ENCODE data around the gene ESPL1. TPM values are rescaled to one million over a fixed set of nuclear protein-coding genes. Genes with fewer than 3 reads are reported as not detected.

The ESPL1 gene
- total RNA-seq, 1 donor from 2014 or later, result 1.2 TPM

GRCh38 chr12:53229454-53229853, 38.6 kb upstream of the ESPL1 start:
- DNase-seq (ENCODE audit: low spot score), result no peak
- intact Hi-C loops (cut with DNase I), result no loop called here

DNA sequence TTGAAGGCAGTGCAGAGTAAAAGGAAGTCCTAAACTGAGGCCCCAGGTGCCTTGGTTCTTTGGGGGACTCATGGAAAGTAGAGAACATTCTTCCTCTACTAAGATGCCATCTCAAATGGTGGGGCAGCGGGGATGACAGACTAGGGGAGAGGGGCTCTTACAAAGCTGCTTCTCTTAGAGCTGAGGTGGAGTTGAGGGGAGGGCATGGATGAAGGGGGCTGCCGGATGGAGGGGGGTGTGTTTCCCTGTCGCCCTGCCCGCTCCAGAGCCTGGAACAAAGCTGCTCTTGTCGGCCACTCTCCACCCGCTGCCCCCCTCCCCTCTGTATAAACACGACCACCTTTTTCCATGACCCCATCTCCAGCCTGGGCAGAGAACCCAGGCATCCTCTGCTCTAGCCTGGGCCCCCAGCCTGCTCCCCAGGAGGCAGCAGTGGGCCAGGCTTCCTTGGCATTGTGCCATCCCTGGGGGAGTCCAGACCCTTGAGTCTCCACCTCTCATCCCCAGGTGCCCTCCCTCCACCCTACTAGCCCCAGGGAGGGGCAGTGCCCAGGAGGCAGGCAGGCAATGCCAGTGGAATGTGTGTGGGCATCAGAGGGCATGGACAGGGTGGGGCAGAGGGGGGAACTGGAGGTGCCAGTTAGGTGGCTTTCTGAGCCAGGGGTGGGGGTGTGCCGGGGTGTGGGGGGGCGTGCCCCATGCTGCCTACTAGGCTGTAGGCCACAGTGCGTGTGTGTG, 37.8 kb upstream of the ESPL1 start:
- intact Hi-C loops (cut with DNase I), result no loop called here
- DNase-seq (ENCODE audit: low spot score) (no peak), ATAC-seq (no peak)

More at GRCh38 chr12:53229454-53229853, 38.6 kb upstream of the ESPL1 start:
- no peak for ATAC-seq

DNA sequence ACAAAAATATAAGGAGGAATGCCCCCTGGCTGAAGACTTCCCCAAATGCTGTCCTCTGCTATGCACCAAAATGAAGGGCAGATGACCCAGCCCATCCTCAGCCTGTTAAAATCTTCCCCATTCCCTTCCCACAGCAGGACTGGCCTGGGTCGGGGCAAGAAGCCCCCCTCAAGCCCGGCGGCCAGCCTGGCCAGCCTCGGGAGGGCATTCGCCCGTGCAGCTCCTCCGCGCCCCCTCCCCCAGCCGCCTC, 36.5 kb upstream of the ESPL1 start:
- intact Hi-C loops (cut with DNase I), result no loop called here
- DNase-seq (ENCODE audit: low spot score) (no peak), ATAC-seq (no peak)

DNA sequence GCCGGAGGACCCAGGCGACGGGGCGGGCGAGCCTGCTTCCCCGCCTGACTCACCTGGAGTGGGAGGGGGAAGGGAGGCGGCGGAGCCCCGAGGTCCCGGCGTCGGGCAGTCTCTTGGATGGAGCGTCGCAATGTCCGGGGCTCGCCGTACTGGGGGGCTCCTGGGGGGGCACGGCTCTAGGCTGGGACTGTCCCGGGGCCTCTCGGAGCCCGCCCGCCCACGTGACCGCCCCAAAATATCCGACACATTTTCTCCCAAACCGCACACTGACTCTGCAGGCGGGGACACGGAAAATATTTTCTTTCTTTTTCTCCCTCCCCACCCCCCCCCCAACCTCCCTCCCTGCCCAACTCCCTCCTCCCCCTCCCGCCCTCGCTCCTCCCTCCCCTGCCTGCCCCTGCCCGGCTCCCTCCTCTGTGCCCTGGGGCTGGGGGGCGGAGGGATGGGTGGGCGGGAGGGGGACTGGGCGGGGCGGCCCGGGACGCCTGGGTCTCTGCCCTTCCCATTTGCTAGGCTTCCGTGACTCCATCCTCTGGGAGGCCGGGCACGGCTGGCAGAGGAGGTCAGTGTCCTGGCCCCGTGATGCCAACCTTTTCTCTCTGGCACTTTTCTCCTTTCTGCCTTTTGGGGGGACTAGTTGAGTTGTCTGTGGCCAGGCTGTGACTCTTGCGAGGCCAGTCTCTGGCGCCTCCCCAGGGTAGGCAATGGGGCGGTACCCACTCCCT, 36.0 kb upstream of the ESPL1 start, which contains the start of gene RARG:
Gene RARG, minus strand, starts transcription at position 289 of the 725 bp plus-strand sequence. CDS start 4,664 bp downstream, outside the sequence.
- peak; percentile 82 for DNase-seq (ENCODE audit: low spot score)
- intact Hi-C loops (cut with DNase I), result no loop called here
- ATAC-seq, result peak; percentile 84

GRCh38 chr12:53232646-53233461, 35.2 kb upstream of the ESPL1 start:
- ATAC-seq (peak; percentile 82), DNase-seq (ENCODE audit: low spot score) (no peak)
- intact Hi-C loops (cut with DNase I), result no loop called here

GRCh38 chr12:53233671-53234121, 34.4 kb upstream of the ESPL1 start:
- no peak for DNase-seq (ENCODE audit: low spot score)
- intact Hi-C loops (cut with DNase I), result no loop called here
- no peak for ATAC-seq

- intact Hi-C loops (cut with DNase I), result no loop called here
- ATAC-seq (no peak), DNase-seq (ENCODE audit: low spot score) (no peak)
These were observed 33.7 kb upstream of the ESPL1 start for GRCh38 chr12:53234271-53234914.

- ATAC-seq, result no peak
- intact Hi-C loops (cut with DNase I), result no loop called here
These were observed 32.9 kb upstream of the ESPL1 start for GRCh38 chr12:53235164-53235563.

DNA sequence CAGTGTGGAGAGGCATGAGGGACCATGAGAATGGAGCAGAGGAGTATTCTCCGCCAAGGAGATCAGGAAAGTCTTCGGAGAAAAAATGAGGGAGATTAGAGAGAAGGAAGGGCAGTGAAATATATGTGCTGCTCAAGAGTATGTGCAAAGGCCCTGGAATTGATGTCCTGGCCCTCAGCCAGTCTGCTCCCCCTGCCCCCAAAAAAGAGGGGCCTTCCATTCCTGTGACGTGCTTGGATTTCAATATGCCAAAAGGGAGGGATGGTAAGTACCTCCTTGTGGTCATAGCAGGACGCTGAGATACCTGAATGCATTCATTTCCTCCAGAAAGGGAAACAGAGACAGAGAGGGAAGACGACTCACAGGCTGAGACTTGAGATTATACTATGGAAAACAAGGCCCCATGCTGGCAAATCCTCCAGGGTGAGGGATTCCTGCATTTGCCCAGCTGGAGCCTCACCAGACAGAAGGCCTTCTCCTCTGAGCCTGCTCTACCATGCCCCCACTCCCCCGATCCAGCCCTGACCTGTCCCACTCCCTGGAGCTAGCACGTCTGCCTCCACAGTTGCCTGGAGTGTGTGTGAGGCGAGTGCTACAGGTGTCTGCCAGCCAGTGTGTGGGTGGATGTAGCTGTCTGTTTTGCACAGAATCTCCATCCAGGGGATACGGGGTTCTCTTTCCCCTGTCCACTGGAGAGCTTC, 32.2 kb upstream of the ESPL1 start:
- ATAC-seq, result no peak
- DNase-seq (ENCODE audit: low spot score), result no peak
- intact Hi-C loops (cut with DNase I), result no loop called here

More at GRCh38 chr12:53235164-53235563, 32.9 kb upstream of the ESPL1 start:
- no peak for DNase-seq (ENCODE audit: low spot score)

DNA sequence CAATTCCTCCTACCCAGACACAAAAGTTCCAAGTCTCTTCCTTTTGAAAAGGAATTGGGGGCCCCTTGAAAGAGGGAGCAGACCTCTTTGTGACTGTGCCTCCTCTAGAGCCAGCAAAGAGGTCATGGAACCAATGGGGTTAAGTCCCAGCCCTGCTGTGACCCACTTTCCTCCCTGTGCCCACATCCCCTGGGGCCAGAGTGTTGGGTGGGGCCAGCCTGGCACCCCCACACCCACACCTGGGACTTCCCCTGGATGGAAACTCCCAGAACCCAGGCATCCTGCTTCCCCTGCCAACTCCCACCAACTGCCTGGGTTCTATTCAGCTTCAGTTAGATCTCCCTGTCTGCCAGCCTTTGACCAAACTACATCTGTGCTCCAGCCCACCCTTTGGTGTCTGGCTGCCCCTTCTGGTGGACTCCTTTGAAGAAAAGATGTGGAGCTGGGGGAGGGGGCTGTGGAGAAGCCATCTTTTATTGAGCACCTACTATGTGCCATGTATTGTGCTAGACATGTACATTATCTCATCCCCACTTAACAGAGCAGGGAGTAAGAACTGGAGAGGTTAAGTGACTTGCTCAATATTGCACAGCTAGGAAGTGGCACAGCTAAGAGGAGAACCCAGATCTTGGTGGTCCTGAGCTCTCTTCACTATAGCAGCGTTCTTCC, 31.5 kb upstream of the ESPL1 start:
- no peak for ATAC-seq
- DNase-seq (ENCODE audit: low spot score), result no peak
- intact Hi-C loops (cut with DNase I), result no loop called here

DNA sequence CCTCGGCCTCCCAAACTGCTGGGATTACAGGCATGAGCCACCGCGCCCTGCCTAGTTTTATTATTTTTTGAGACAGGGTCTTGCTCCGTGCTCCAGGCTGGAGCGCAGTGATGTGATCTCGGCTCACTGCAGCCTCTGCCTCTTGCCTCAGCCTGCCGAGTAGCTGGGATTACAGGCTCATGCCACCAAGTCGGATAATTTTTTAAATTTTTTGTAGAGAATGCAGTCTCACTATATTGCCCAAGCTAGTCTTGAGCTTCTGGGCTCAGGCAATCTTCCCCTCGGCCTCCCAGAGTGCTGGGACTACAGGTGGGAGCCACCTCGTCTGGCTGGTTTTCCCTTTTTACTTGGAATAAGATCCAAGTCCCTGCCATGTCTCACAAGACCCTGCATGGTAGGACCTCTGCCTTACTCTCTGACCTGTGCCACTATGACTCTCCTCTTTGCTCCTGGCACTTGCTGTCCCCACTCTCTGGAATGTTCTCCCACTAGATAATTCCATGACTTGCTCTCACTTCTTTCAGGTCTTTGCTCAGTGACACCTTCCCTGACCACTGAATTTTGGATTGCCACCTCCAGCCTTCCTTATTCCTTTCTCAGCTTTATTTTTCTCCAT, 28.3 kb upstream of the ESPL1 start:
- ATAC-seq, result no peak
- intact Hi-C loops (cut with DNase I), result no loop called here

DNA sequence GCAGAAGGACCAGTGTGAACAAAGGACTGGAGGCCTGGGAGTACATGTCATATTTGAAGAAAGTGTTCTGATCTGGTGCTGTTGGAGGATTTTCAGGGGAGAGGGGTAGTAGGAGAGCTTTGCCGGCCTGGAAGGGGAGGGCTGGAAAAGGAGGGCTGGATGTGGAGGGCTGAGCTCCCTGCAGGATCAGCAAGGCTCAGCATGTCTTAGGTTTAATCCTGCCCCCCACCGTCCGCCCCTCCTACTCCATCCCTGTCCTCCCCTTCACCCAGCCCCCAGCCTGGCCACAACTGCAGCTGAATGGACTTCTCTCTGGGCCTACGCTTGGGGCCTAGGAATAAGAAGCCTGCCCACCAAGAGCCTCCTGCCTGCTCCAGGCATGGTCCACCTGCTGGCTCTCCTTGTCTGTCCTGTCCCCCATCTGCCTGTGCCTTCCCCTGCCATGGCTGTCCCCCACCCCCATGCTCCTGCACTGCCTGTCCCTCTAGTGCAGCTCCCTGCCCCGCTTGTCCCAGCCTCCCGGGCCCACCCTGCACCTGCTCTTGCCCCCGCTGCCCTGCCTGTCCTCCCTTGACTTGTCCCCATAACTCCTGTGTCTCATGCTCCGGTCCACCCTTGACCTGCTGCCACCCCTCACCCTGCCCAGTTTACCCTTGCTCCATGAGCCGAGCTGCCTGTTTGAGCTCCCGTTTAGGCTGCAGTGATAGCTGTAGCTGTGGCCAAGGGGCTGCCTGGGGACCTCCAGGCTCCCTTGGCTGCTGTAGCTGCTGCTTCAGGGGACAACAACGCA, 26.3 kb upstream of the ESPL1 start:
- DNase-seq (ENCODE audit: low spot score) (no peak), ATAC-seq (peak; percentile 28)
- intact Hi-C loops (cut with DNase I), result no loop called here

More for the DNA sequence above, 28.3 kb upstream of the ESPL1 start:
- DNase-seq (ENCODE audit: low spot score), result no peak

- intact Hi-C loops (cut with DNase I), result no loop called here
- ATAC-seq (no peak), DNase-seq (ENCODE audit: low spot score) (no peak)
These were observed 23.8 kb upstream of the ESPL1 start for GRCh38 chr12:53244337-53244736.

- intact Hi-C loops (cut with DNase I), result no loop called here
- ATAC-seq (no peak), DNase-seq (ENCODE audit: low spot score) (no peak)
These were observed 22.8 kb upstream of the ESPL1 start for GRCh38 chr12:53245286-53245685.

DNA sequence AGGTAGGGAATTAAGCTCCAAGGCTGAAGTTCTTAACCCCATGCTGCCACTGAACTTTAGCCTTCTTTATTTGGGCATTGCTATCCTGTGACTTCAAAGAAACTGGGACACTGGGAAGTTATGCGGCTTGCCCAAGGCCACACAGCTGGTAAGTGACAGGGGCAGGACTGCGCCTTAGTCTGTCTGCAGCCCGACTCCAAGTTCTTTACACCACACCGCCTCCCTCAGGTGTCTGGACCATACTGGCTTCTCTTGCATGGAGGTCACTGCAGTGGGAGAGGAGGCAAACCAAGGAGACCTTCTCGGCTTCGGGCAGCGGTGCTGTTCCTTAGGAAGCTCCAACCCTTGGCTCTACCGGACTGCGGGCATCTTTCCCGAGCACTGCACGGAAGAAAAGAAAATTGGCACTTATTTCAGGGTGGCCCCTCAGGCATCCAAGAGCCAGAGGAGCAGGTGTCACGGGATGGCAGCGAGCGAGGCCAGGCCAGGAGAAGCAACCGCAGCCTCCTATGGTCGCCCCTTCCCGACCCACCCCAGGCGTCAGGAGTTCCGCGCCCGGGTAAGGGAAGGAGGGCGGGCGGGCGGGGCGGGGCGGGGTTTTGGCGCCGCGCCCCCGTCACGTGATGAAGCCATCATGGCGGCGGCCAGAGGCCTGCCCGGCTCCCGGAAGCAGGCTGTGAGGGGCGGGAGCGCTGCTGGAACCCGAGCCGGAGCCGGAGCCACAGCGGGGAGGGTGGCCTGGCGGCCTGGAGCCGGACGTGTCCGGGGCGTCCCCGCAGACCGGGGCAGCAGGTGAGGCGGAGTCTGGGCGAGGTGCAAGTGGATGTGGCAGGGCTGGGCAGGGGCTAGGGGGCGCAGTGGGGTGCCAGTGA, 16.4 kb upstream of the ESPL1 start:
- DNase-seq (ENCODE audit: low spot score), result peak; percentile 88
- ATAC-seq, result peak; percentile 92
- intact Hi-C loops (cut with DNase I), result loop anchor here (5.0 kb wide), 1 partner anchor 731 kb away; no protein-coding TSS in a partner anchor

GRCh38 chr12:53252349-53252916, 15.7 kb upstream of the ESPL1 start:
- DNase-seq (ENCODE audit: low spot score) (no peak), ATAC-seq (peak; percentile 0)
- intact Hi-C loops (cut with DNase I), result loop anchor here (5.0 kb wide), 1 partner anchor 730 kb away; no protein-coding TSS in a partner anchor

Measured in sciatic nerve (tissue), 2 donors.